Measurements from ENCODE around the gene PRSS56.

Gene PRSS56

DNA sequence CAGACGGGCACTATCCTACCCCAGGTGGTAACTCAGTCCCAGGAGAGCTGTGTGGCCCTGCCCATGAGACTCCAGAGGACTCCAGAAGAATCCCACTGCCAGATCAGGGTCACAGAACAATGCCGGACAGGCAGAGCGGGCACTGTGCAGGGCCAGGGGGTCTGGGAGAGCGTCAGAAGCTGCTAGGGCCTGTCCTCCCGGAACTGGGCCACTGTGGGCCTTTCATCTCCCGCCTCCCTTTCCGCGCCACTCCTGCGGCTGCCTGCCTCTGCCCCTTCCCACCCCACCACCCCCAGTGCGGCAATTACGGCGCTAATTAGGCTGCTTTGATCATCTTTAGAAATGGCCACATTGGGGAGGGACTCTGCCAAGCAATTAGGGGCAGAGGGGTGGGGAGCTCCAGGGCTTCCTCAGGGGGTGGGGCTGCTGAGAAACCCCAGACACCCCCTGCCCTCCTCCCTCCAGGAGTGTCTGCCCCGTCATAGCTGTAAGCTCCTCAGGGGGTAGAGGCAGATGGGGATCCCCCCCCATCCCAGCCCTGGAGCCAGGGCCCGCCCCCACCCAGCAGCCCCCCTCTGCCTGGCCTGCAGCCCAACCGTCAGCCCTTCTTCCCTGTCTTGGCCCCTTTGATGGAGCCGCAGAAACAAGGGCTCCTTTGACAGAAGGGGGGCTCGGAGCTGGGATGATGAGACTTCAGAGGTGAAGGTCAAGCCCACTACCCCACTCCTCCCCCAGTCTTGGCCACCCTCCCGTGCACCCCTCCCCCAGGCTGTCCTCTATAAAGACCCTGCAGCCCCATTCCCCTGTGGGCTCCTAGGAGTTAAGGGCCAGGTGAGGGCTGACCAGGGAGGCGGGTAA is at the start of gene PRSS56:
Gene PRSS56, plus strand, starts transcription at position 808 of the 858 bp plus-strand sequence. CDS start 211 bp downstream, outside the sequence.
- no peak for DNase-seq

GRCh38 chr2:232473467-232473890 is 46.7 kb upstream of the PRSS56 start:
- DNase-seq, result peak; percentile 3

DNA sequence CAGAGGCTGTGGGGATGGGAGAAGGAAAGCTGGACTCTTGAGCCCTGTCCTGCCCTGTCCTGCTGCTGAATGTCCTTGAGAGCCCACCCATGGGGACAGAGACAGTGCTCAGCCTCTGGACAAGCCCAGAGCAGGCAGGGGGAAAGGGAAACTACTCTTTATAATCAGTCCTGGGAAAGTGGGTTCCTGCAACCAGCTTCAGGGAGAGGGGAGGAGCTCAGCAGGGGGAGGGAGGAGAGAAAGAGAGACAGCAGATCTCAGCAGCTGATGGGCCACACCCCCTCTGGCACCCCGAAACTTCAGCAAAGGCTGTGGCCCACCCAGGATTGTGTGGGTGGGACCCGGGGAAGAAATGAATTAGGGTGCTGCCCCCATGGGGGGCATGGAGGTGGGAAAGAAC is 44.1 kb upstream of the PRSS56 start:
- peak; percentile 3 for DNase-seq

DNA sequence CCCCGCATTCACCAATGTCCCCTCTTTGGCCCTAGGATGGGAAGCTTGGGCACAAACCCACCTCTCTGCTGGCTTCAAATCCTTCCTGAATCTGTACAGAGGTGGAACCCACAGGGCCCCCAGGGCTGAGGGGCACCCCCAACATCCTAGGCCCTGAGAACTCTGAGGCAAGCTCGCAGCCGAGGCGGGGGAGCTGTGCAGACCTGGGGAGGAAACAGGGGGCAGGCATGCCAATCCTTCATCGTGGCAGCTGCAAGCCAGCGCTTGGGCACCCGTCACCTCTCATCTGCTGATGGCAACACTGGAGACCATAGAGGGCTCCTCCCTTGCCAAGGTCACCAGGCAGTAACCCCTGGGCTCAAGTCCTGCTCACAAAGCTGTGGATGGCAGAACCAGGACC is 43.4 kb upstream of the PRSS56 start:
- peak; percentile 9 for DNase-seq

GRCh38 chr2:232477751-232478510 is 42.3 kb upstream of the PRSS56 start:
- DNase-seq, result peak; percentile 16

GRCh38 chr2:232478571-232479340 is 41.4 kb upstream of the PRSS56 start:
- DNase-seq, result peak; percentile 17

DNA sequence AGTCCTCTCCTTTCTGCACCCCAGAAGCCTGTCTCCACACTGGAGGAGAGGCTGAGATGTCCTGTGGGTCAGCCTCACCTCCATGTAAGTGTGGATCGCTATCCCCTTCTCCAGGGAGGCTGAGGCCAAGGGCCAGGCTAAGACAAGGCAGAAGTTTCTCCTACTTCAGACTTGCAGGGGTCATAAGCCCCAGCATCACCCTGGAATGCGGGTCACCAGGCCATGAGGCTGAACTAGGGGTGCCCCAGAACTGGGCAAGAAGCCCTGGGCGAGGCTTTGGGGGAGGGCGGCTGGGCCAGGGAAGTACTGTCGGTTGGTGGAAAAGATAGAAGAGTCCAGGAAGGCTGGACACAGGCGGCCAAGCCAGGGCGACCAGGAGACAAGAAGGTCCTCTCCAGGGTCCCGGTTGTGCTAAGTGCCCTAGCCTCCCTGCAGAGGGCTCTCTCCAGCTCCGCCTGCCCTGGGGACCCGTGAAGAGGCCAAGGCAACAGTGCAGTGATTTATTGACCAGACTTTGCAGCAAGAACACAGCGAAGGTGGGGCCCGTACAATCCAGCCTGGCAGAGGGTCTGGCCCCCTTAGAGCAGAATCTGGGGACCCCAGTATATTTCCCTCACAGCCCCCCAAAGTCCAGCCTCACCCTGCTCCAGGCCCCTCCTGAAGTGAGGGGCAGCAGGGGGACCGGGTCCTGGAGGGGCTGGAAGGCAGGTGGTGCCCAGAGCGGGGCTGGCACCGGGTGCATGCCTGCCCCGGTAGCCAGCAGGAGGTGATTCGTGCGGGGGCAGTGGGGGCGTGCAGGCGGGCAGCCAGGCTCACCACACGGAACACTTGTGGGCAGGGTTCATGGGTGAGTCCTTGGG is 40.6 kb upstream of the PRSS56 start:
- DNase-seq, result peak; percentile 60

DNA sequence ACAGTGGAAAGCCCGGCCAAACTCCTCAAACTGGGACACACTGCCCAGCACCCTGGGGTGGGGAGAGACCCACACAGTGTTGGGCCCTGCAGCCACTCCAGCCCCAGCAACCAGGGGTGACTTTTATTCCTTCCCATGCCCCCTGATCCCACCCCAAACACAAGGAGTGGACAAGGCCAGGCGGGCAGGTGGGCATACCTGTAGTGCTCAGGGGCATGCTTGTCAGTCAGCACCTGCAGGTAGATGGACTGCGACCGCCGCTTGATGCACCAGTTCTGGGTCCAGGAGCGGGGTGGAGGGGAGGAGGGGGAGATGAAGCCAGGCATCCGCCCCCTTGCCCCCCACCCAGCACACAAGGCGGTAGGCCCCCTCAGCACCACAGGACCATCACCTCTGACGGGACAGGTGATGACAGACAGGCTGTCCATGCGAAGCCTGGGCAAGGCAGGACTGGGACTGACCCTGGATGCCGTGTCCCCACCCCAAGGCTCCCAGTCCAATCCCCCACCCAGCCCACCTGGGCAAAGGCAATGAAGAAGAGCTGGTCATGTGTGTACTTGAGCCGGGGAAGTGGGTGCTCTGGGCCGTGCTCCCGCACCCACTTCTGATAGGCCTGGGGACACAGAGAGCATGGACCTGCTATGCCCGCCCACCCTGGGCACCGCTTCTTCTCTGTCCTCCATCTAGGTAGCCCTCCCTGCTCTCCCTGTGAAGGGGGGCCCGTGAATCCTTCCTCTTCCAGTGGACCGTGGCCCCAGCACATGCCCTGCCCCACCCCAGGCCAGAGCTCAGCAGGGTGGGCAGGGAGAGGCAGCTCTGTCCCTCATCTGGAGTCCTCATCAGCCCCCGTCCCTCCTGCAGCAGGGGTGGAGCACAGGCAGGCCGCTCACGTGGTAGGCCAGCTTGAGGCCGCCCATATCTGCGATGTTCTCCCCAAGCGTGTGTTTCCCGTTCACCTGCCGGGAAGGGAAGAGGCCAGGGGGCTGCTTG is 39.7 kb upstream of the PRSS56 start:
- DNase-seq, result peak; percentile 27

DNA sequence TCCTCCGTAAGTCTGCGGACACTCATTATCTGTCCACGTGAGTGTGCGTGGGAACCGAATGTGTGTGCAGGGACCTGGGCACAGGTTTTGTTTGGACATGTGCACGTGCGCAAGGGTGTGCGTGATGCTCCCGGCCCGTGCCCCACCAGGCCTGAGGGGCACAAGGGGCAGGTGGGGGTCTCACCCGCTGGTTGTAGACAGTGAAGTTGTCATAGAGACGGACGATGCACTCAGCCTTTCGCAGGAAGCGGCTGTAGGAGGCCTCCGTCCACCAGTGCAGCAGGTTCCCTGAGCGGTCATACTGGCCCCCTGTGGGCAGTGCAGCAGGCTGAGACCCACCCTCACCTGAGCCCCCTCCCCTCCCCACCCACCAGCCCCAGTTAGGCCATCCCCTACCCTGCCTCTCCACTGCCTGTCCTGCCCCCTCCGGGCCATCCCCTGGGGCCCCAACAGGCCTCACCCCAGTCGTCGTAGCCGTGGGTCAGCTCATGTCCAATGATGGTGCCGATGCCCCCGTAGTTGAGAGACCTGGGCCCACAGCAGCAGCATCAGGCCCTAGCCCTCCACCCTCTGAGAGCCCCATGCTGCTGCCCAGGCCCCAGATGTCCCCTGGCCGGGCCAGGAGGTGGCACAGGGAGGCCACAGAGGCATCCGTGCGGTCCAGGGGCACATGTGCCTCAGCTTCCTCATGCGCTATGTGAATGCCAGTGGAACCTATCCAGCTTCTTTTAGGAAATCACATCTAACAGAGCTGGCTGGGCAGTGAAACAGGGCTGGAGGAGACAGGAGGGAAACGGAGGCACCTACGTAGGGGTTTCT is 38.7 kb upstream of the PRSS56 start:
- DNase-seq, result peak; percentile 14

GRCh38 chr2:232482301-232483238 is 37.6 kb upstream of the PRSS56 start:
- peak; percentile 11 for DNase-seq

DNA sequence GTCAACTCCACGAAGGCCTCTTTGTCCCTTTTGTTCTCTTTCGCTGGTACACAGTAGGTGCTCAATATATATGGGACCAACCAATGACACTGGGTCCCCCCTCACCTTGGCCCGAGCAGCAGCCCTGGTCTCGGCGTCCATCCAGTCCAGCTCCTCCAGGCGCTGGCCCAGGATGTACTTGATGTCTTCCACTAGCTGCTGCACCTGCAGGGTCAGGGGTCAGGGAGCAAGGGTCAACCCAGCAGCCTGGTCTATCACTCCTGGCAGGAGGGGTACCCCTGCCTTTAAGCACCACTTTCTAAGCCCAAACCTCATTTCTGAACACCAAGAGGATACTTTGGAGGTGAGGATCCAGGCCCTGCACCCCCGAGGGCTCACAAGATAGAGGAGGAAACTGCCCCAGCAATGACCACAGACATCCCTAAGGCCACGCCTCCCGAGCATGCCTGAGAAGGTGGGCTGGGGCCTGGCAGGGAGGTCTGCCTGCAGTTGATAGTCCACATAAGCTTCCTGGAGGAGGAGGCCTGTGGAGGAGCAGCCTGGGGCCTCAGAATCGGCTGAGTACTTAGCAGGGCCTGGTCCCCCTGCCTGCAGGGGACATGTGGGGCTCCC is 36.8 kb upstream of the PRSS56 start:
- DNase-seq, result peak; percentile 14

GRCh38 chr2:232483923-232484627 is 36.1 kb upstream of the PRSS56 start:
- peak; percentile 8 for DNase-seq

DNA sequence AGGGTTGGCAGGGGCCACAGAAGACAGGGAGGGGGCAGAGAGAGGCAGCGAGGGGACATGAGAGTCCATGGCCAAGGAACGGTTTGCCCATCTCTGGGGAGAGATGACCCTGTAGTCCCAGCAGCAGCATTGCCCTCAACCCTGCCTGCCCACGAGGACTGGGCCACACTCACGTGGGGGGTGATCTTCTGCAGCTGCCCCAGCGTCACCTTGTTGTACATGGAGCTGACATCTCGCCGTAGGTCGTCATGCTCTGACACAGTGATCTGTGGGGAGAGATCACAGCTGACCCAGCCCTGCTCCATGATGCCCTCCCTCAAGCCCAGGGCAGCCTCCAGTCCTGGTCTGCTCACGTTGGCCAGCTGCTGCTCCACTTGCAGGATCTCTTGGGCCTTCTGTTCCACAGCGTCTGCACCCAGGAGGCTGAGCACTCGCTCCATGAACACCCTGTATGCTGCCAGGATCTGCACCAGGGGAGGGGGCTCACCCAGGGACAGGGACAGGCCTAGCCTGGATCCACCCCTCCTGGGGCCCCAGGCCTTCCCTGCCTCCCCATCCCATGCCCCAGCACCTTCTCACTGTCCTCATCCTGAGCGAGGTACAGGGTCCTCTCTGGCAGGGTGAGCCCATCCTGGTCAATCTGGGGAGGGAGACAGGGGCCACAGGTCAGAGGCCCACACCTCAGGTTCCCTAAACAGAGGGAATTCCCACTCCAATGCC is 35.4 kb upstream of the PRSS56 start:
- peak; percentile 24 for DNase-seq

DNA sequence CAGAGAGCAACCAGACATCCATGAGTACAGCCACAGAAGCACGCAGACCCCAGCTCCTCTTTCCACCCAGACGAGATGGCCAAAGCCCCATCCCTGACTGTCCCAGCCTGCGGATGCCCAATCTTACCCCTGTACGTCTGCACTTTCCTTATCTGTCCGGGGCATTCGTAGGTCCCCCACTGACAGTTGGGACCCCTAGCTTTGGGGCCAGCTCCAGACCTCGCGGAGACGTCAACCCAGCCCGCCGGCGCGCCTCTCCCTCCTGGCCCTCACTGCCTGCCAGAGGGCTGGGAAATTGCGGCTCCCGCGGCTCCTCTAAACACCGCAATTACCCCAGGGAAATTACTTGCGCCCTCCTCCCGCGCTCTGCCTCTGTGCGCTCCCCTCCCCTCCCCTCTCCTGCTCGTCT is 34.8 kb upstream of the PRSS56 start:
- peak; percentile 18 for DNase-seq

DNA sequence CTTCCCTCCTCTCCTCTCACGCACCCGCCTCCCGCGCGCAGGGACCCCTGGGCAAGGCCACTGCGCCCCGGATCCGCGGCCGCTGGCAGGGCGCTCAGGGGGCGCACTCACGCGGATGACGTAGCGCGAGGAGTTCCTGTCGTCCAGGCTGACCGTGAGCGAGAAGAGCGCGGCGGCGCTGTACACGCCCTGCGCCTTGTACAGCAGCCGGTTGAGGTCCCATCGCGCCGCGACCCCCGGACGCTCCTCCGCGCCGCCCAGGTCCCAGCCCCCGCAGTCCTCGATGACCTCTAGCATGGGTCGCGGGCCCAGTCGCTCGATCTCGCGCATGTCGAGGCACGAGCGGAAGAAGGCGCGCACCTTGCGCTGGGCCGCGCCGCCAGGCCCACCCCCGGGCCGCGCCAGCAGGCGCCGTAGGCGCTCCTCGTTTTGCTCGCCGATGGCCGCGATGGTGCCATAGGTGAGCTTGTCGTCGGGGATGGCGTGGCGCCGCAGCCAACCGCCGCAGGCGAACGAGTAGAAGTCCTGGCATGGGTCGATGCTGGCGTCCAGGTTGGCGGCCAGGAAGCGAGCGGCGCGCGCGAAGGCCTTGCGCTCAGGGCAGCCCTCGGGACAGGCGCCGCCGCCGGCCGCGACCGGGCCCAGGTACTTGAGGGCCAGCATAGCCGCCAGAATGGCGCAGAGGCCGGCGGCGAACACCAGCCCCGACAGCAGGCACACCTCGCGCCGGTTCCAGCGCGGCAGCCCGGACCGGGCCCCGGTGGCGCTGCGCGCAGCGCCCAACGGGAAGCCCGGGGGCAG is 34.2 kb upstream of the PRSS56 start:
- DNase-seq, result peak; percentile 14

All from 8988T (cell line).